ENCODE measurements around the gene NLRP6. TPM values are rescaled to one million over a fixed set of nuclear protein-coding genes. Genes with fewer than 3 reads are reported as not detected.

The NLRP6 gene
- total RNA-seq, 1 donor from 2014 or later, result not detected

GRCh38 chr11:256952-257737 is 21.1 kb upstream of the NLRP6 start:
- no peak overlapping the region for H3K4me3 Mint-ChIP-seq
- DNase-seq (ENCODE audit: low spot score in 2 of 2, unreplicated experiment in 2 of 2), result no peak
- H3K27me3 Mint-ChIP-seq (ENCODE audit: low read depth), result peaks cover 1% of the 10 kb centered on the region
- peaks cover 8% of the 10 kb centered on the region for H3K9me3 Mint-ChIP-seq
- TF ChIP-seq CTCF (IDR thresholded peaks at IDR 0.05; ENCODE audit: unreplicated experiment), result no peak
- H3K4me1 Mint-ChIP-seq, result no peaks in the 10 kb centered on the region
- peaks cover 10% of the 10 kb centered on the region for H3K36me3 Mint-ChIP-seq
- no peak overlapping the region for H3K27ac Mint-ChIP-seq

- Mint-ChIP-seq H3K9me3 (peaks cover 8% of the 10 kb centered on the region), H3K4me3 (no peak overlapping the region), H3K27ac (no peak overlapping the region)
These were observed 20.3 kb upstream of the NLRP6 start for GRCh38 chr11:257766-258493.

GRCh38 chr11:259413-259812 is 18.8 kb upstream of the NLRP6 start:
- H3K4me3 Mint-ChIP-seq, result no peak overlapping the region
- no peak for DNase-seq (ENCODE audit: low spot score in 2 of 2, unreplicated experiment in 2 of 2)
- H3K4me1 Mint-ChIP-seq, result no peaks in the 10 kb centered on the region
- H3K36me3 Mint-ChIP-seq, result no peaks in the 10 kb centered on the region
- peaks cover 8% of the 10 kb centered on the region for H3K9me3 Mint-ChIP-seq
- peaks cover 1% of the 10 kb centered on the region for H3K27me3 Mint-ChIP-seq (ENCODE audit: low read depth)
- TF ChIP-seq CTCF (IDR thresholded peaks at IDR 0.05; ENCODE audit: unreplicated experiment), result no peak
- no peak overlapping the region for H3K27ac Mint-ChIP-seq

More at GRCh38 chr11:257766-258493, 20.3 kb upstream of the NLRP6 start:
- H3K36me3 Mint-ChIP-seq, result peaks cover 4% of the 10 kb centered on the region
- H3K4me1 Mint-ChIP-seq, result no peaks in the 10 kb centered on the region
- no peak for TF ChIP-seq CTCF (IDR thresholded peaks at IDR 0.05; ENCODE audit: unreplicated experiment)
- no peak for DNase-seq (ENCODE audit: low spot score in 2 of 2, unreplicated experiment in 2 of 2)
- H3K27me3 Mint-ChIP-seq (ENCODE audit: low read depth), result peaks cover 1% of the 10 kb centered on the region

GRCh38 chr11:261624-262023 is 16.6 kb upstream of the NLRP6 start:
- DNase-seq (ENCODE audit: low spot score in 2 of 2, unreplicated experiment in 2 of 2), result no peak
- no peak overlapping the region for H3K4me3 Mint-ChIP-seq
- H3K27ac Mint-ChIP-seq, result no peak overlapping the region
- no peaks in the 10 kb centered on the region for H3K4me1 Mint-ChIP-seq
- no peaks in the 10 kb centered on the region for H3K36me3 Mint-ChIP-seq
- no peak for TF ChIP-seq CTCF (IDR thresholded peaks at IDR 0.05; ENCODE audit: unreplicated experiment)
- H3K9me3 Mint-ChIP-seq, result peaks cover 9% of the 10 kb centered on the region
- H3K27me3 Mint-ChIP-seq (ENCODE audit: low read depth), result peaks cover 1% of the 10 kb centered on the region

- Mint-ChIP-seq H3K36me3 (no peaks in the 10 kb centered on the region), H3K9me3 (peaks cover 3% of the 10 kb centered on the region), H3K27me3 (ENCODE audit: low read depth) (peaks cover 11% of the 10 kb centered on the region), H3K4me3 (peak overlapping the region; percentile 31), H3K27ac (no peak overlapping the region), H3K4me1 (peaks cover 4% of the 10 kb centered on the region)
- DNase-seq (ENCODE audit: low spot score in 2 of 2, unreplicated experiment in 2 of 2), result no peak
- no peak for TF ChIP-seq CTCF (IDR thresholded peaks at IDR 0.05; ENCODE audit: unreplicated experiment)
These were observed 11.3 kb upstream of the NLRP6 start for GRCh38 chr11:266676-267439.
